Measurements from ENCODE around the gene PPFIA4.

GRCh38 chr1:203017692-203018091 lies 8.6 kb upstream of the PPFIA4 start:
- TF ChIP-seq CTCF (IDR thresholded peaks at IDR 0.05; ENCODE audit: extremely low read depth in 1 of 2, insufficient read depth in 1 of 2, low read depth in 1 of 2, low read length in 2 of 2) (no peak), POLR2A (IDR thresholded peaks at IDR 0.05; ENCODE audit: low read depth, low read length) (no peak), MYC (IDR thresholded peaks at IDR 0.05; ENCODE audit: low read depth, low read length) (no peak), EZH2 (IDR thresholded peaks at IDR 0.05; ENCODE audit: borderline replicate concordance, low read depth, low read length, severe bottlenecking) (no peak), JUN (IDR thresholded peaks at IDR 0.05; ENCODE audit: borderline replicate concordance, insufficient read depth, insufficient read length, low read depth) (no peak), FOS (IDR thresholded peaks at IDR 0.05; ENCODE audit: borderline replicate concordance, insufficient read depth, low read length) (no peak), POLR2AphosphoS5 (IDR thresholded peaks at IDR 0.05; ENCODE audit: insufficient read depth, low read depth, low read length) (no peak)

Measured in endothelial cell of umbilical vein (primary cell).